ENCODE results near the gene SLC44A5.

DNA sequence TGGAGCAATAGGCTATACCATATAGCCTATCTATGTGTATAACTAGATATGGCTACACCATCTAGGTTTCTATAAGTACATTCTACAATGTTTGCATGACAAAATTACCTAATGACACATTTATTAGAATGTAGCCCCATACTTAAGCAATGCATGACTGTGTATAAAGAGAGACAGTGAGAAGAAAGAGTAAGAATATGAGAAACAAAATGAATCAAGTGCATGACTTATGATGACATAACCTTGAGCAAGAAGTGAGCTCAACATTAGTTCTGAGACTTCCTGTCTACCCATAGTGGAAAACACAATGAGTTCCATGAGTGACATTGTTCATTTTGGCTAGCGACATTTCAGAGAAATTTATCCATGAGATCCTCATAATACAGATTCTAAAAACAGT, 10.1 kb downstream of the SLC44A5 start:
- TF ChIP-seq, protein P1, sequence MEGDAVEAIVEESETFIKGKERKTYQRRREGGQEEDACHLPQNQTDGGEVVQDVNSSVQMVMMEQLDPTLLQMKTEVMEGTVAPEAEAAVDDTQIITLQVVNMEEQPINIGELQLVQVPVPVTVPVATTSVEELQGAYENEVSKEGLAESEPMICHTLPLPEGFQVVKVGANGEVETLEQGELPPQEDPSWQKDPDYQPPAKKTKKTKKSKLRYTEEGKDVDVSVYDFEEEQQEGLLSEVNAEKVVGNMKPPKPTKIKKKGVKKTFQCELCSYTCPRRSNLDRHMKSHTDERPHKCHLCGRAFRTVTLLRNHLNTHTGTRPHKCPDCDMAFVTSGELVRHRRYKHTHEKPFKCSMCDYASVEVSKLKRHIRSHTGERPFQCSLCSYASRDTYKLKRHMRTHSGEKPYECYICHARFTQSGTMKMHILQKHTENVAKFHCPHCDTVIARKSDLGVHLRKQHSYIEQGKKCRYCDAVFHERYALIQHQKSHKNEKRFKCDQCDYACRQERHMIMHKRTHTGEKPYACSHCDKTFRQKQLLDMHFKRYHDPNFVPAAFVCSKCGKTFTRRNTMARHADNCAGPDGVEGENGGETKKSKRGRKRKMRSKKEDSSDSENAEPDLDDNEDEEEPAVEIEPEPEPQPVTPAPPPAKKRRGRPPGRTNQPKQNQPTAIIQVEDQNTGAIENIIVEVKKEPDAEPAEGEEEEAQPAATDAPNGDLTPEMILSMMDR (IDR thresholded peaks at IDR 0.05): no peak
- TF ChIP-seq, protein P2, sequence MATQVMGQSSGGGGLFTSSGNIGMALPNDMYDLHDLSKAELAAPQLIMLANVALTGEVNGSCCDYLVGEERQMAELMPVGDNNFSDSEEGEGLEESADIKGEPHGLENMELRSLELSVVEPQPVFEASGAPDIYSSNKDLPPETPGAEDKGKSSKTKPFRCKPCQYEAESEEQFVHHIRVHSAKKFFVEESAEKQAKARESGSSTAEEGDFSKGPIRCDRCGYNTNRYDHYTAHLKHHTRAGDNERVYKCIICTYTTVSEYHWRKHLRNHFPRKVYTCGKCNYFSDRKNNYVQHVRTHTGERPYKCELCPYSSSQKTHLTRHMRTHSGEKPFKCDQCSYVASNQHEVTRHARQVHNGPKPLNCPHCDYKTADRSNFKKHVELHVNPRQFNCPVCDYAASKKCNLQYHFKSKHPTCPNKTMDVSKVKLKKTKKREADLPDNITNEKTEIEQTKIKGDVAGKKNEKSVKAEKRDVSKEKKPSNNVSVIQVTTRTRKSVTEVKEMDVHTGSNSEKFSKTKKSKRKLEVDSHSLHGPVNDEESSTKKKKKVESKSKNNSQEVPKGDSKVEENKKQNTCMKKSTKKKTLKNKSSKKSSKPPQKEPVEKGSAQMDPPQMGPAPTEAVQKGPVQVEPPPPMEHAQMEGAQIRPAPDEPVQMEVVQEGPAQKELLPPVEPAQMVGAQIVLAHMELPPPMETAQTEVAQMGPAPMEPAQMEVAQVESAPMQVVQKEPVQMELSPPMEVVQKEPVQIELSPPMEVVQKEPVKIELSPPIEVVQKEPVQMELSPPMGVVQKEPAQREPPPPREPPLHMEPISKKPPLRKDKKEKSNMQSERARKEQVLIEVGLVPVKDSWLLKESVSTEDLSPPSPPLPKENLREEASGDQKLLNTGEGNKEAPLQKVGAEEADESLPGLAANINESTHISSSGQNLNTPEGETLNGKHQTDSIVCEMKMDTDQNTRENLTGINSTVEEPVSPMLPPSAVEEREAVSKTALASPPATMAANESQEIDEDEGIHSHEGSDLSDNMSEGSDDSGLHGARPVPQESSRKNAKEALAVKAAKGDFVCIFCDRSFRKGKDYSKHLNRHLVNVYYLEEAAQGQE (IDR thresholded peaks at IDR 0.05; ENCODE audit: insufficient read depth in 1 of 2, low read depth in 2 of 2, low read length in 1 of 2): no peak

Data from Panc1 (cell line).